MCF 10A (cell line): ENCODE data around the gene KCNH3. TPM values are rescaled to one million over a fixed set of nuclear protein-coding genes. Genes with fewer than 3 reads are reported as not detected.

Experiments used
- BruUV-seq: library from RNA; stranded (reverse); fragments of 400-500 nt; replicated peaks from 2 replicates; lab custom pipeline; 2021; lab: Mats Ljungman, UMichigan
- CTCF ChIA-PET: fragments of 300-600 bp; sonication (Branson Sonifier 250); formaldehyde crosslinking; extraction: SDS; loops from one replicate; lab custom pipeline; 2021; ENCODE audit warnings: antibody characterized with exemption, inconsistent platforms; lab: Yijun Ruan, JAX
- POLR2A ChIA-PET: fragments of 300-600, 350-650 bp; sonication (Branson Sonifier 250); formaldehyde crosslinking; extraction: SDS; loops from one replicate; lab custom pipeline; 2020; ENCODE audit warnings: antibody characterized with exemption, inconsistent platforms; lab: Yijun Ruan, JAX
- DNase-seq: peaks from one replicate; pipeline ENCODE4 v3.0.0-alpha.2; 2018; ENCODE audit not compliant: unreplicated experiment
- H3K27ac Mint-ChIP-seq: one replicate; pipeline ENCODE4 v1.8.0; 2022; ENCODE audit warnings: mild to moderate bottlenecking, low read depth, mixed read lengths; ENCODE audit not compliant: unreplicated experiment
- H3K27me3 Mint-ChIP-seq: one replicate; pipeline ENCODE4 v1.8.0; 2022; ENCODE audit warnings: mixed read lengths; ENCODE audit not compliant: insufficient read depth, unreplicated experiment
- H3K36me3 Mint-ChIP-seq: one replicate; pipeline ENCODE4 v1.8.0; 2022; ENCODE audit warnings: mild to moderate bottlenecking, moderate library complexity, mixed read lengths; ENCODE audit not compliant: insufficient read depth, unreplicated experiment
- H3K4me1 Mint-ChIP-seq: one replicate; pipeline ENCODE4 v1.8.0; 2022; ENCODE audit warnings: mixed read lengths; ENCODE audit not compliant: insufficient read depth, unreplicated experiment
- H3K4me3 Mint-ChIP-seq: one replicate; pipeline ENCODE4 v1.8.0; 2022; ENCODE audit warnings: mild to moderate bottlenecking, moderate library complexity, mixed read lengths; ENCODE audit not compliant: unreplicated experiment
- H3K9me3 Mint-ChIP-seq: one replicate; pipeline ENCODE4 v1.8.0; 2022; ENCODE audit warnings: mixed read lengths; ENCODE audit not compliant: unreplicated experiment
- intact Hi-C: fragments of 100-400 bp; cut with micrococcal nuclease; formaldehyde crosslinking; loops from 2 replicates; pipeline ENCODE4 v1.14.1; 2022
- total RNA-seq: library from RNA; stranded (reverse); gene quantifications from 2 replicates; pipeline ENCODE4 v1.2.3, GENCODE V29; 2022
- TF ChIP-seq, protein P1 (sequence below): fragments of 200-600 bp; IDR thresholded peaks from one replicate; pipeline ENCODE4 v1.8.0; 2022; ENCODE audit warnings: antibody characterized with exemption, mild to moderate bottlenecking; ENCODE audit not compliant: unreplicated experiment

Gene KCNH3
- total RNA-seq, 1 experiment from 2014 or later: not detected

DNA sequence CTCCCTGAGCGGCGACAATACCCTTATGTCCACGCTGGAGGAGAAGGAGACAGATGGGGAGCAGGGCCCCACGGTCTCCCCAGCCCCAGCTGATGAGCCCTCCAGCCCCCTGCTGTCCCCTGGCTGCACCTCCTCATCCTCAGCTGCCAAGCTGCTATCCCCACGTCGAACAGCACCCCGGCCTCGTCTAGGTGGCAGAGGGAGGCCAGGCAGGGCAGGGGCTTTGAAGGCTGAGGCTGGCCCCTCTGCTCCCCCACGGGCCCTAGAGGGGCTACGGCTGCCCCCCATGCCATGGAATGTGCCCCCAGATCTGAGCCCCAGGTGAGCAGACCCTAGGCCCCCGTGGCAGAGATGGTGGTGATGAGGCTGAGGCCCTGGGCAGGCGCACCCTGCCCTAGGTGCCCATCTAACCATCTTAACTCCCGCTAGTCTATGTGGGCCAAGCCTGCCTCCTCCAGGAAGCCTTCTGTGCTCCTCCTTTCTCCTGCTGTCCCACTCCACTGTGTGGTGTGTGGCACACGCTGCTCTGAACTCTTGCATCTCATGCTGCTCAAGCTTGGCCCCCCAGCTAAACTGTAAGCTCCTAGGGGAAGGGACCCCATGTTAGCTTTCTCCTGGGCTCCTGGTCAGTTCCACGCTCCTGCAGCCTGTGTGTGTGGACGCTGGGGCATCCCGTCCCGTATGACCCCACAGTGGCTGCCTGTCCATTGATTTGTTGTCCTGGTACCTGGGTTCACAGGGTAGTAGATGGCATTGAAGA lies 17.0 kb downstream of the KCNH3 start:
- Mint-ChIP-seq H3K4me1 (peaks cover 13% of the 10 kb centered on the region), H3K9me3 (no peaks in the 10 kb centered on the region), H3K4me3 (no peak overlapping the region), H3K27me3 (peaks cover 15% of the 10 kb centered on the region), H3K36me3 (peaks cover 24% of the 10 kb centered on the region), H3K27ac (no peak overlapping the region)
- intact Hi-C loops: no loop called here
- TF ChIP-seq, protein P1, sequence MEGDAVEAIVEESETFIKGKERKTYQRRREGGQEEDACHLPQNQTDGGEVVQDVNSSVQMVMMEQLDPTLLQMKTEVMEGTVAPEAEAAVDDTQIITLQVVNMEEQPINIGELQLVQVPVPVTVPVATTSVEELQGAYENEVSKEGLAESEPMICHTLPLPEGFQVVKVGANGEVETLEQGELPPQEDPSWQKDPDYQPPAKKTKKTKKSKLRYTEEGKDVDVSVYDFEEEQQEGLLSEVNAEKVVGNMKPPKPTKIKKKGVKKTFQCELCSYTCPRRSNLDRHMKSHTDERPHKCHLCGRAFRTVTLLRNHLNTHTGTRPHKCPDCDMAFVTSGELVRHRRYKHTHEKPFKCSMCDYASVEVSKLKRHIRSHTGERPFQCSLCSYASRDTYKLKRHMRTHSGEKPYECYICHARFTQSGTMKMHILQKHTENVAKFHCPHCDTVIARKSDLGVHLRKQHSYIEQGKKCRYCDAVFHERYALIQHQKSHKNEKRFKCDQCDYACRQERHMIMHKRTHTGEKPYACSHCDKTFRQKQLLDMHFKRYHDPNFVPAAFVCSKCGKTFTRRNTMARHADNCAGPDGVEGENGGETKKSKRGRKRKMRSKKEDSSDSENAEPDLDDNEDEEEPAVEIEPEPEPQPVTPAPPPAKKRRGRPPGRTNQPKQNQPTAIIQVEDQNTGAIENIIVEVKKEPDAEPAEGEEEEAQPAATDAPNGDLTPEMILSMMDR: no peak
- ChIA-PET CTCF (interaction anchor here (0.6 to 1.6 kb wide), 3 partner anchors 35 to 275 kb away, joined by 3 to 4 read pairs (median 3); no protein-coding TSS in a partner anchor), POLR2A (interaction anchor here (1.9 kb wide), 1 partner anchor 12 kb away, joined by 9 read pairs; the partner anchor contains the start of gene MCRS1)
- no TSS peak for BruUV-seq
- DNase-seq: no peak

DNA sequence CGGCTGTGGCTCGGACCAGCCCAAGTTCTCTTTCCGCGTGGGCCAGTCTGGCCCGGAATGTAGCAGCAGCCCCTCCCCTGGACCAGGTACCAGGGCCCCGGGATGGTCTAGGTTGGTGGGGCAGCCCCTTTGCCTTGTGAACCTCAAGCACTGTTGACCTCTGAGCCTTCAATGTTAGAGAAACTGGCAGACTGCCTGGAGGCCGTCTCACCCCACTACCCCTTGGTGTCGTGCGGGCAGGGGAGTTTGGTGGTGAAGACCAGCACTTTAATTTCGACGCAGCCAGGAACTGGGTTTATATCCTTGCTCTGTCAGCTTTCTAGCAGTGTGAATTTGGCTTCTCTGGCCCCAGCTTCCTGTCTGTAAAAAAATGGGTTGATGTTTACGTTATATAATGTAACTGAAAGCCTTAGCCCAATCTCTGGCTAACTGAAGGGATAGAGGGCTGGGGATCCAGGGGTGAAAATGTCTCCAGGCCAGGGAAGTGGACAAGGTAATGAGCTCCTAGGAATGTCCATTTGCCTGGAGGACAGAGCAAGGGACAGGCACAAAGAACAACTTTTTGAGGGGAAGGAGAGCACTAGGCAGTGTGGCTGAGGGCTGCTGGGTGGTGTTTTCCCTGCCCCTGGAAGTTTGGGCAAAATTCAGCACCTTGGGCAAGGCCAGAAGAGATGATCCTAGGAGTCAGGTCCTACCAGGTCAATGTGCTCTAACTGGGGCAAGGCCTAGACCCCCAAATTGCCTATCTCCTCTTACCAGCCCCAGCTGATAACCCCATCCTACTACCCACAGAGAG lies 17.8 kb downstream of the KCNH3 start:
- H3K27me3 Mint-ChIP-seq: peaks cover 15% of the 10 kb centered on the region
- no peak overlapping the region for H3K4me3 Mint-ChIP-seq
- H3K9me3 Mint-ChIP-seq: no peaks in the 10 kb centered on the region
- no peak overlapping the region for H3K27ac Mint-ChIP-seq
- no TSS peak for BruUV-seq
- CTCF ChIA-PET: interaction anchor here (0.6 to 1.6 kb wide), 5 partner anchors 10 to 468 kb away, joined by 3 to 4 read pairs (median 3); partner anchors contain the start of gene TMBIM6
- no peak for DNase-seq
- intact Hi-C loops: no loop called here
- H3K36me3 Mint-ChIP-seq: peaks cover 30% of the 10 kb centered on the region
- H3K4me1 Mint-ChIP-seq: peaks cover 11% of the 10 kb centered on the region
- TF ChIP-seq, protein P1: no peak
- POLR2A ChIA-PET: interaction anchor here (1.9 kb wide), 1 partner anchor 11 kb away, joined by 9 read pairs; the partner anchor contains the start of gene MCRS1

DNA sequence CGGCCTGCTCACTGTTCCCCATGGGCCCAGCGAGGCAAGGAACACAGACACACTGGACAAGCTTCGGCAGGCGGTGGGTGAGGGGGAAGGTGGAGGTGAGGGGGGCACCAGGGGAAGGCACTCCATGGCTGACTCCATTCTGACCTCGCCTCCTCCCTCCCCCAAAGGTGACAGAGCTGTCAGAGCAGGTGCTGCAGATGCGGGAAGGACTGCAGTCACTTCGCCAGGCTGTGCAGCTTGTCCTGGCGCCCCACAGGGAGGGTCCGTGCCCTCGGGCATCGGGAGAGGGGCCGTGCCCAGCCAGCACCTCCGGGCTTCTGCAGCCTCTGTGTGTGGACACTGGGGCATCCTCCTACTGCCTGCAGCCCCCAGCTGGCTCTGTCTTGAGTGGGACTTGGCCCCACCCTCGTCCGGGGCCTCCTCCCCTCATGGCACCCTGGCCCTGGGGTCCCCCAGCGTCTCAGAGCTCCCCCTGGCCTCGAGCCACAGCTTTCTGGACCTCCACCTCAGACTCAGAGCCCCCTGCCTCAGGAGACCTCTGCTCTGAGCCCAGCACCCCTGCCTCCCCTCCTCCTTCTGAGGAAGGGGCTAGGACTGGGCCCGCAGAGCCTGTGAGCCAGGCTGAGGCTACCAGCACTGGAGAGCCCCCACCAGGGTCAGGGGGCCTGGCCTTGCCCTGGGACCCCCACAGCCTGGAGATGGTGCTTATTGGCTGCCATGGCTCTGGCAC lies 18.5 kb downstream of the KCNH3 start:
- H3K36me3 Mint-ChIP-seq: peaks cover 38% of the 10 kb centered on the region

More for the DNA sequence above, 18.5 kb downstream of the KCNH3 start:
- Mint-ChIP-seq H3K27me3 (peaks cover 13% of the 10 kb centered on the region), H3K4me1 (peaks cover 4% of the 10 kb centered on the region), H3K4me3 (no peak overlapping the region), H3K27ac (no peak overlapping the region), H3K9me3 (no peaks in the 10 kb centered on the region)
- POLR2A ChIA-PET: interaction anchor here (0.8 to 1.9 kb wide), 2 partner anchors 10 kb away, joined by 3 to 9 read pairs; partner anchors contain the start of gene MCRS1
- no TSS peak for BruUV-seq
- no peak for DNase-seq
- CTCF ChIA-PET: interaction anchor here (0.9 kb wide), 2 partner anchors 9 to 23 kb away, joined by 3 to 4 read pairs; no protein-coding TSS in a partner anchor
- intact Hi-C loops: no loop called here
- TF ChIP-seq, protein P1: no peak
